HepG2 (cell line): ENCODE measurements around the gene WSCD1. TPM values are rescaled to one million over a fixed set of nuclear protein-coding genes. Genes with fewer than 3 reads are reported as not detected.
A peak's percentile ranks its signal among the peaks of the same experiment; 100 is the strongest.

Experiments used
- ATAC-seq: fragments of 200-7000 bp; cut with Tn5 transposase; 3 replicates; pipeline ENCODE4 v1.9.1; 2020; ENCODE audit warnings: mild to moderate bottlenecking, moderate library complexity
- BruUV-seq: library from RNA; stranded (reverse); fragments of 400-500 nt; replicated peaks from 2 replicates; lab custom pipeline; 2021; lab: Mats Ljungman, UMichigan
- CTCF ChIA-PET: fragments of 300-600 bp; formaldehyde crosslinking; extraction: SDS; loops from one replicate; lab custom pipeline; 2021; ENCODE audit warnings: low total read pairs, inconsistent platforms, low intra/inter-chr PET ratio; lab: Yijun Ruan, JAX
- POLR2A ChIA-PET: fragments of 350-600 bp; sonication (Branson Sonifier 250); formaldehyde crosslinking; loops from one replicate; lab custom pipeline; 2020; ENCODE audit warnings: antibody characterized with exemption, inconsistent platforms; lab: Yijun Ruan, JAX
- DNase-seq: peaks from one replicate; pipeline ENCODE4 v3.0.0-alpha.2; 2015; ENCODE audit warnings: low spot score
- FAIRE-seq: peaks from 3 replicates; lab custom pipeline; 2011; peaks lifted over from hg19 to GRCh38; lab: Jason Lieb, UNC
- H2AFZ ChIP-seq: one replicate; pipeline ENCODE4 v1.6.1; 2011; ENCODE audit warnings: low read length, inconsistent platforms
- H3K27ac ChIP-seq: fragments of 300-600 bp; 3 replicates; pipeline ENCODE4 v1.8.0; 2011; ENCODE audit warnings: mixed run types, mild to moderate bottlenecking, mixed read lengths, low read length, inconsistent platforms; ENCODE audit not compliant: insufficient read depth; ENCODE audit errors: extremely low read length
- H3K27me3 ChIP-seq, 2 experiments: fragments of 200-600 bp in 1 of 2; 2 replicates in 1 of 2; 3 replicates in 1 of 2; pipeline versions ENCODE4 v1.6.0 to v1.8.0; 2011; ENCODE audit warnings: low read length in 2 of 2, mild to moderate bottlenecking in 2 of 2, moderate library complexity in 2 of 2, inconsistent platforms in 1 of 2; ENCODE audit not compliant: insufficient read depth in 2 of 2, control insufficient read depth in 1 of 2
- H3K36me3 ChIP-seq, 2 experiments: fragments of 200-600 bp in 1 of 2; replicated peaks in 1 of 2; 2 replicates in 1 of 2; 3 replicates in 1 of 2; pipeline versions ENCODE4 v1.5.1 to v1.8.0; 2011; ENCODE audit warnings: low read length in 2 of 2, inconsistent platforms in 1 of 2; ENCODE audit not compliant: insufficient read depth in 2 of 2, control insufficient read depth in 1 of 2
- H3K4me1 ChIP-seq: 2 replicates; pipeline ENCODE4 v1.5.1; 2012; ENCODE audit warnings: low read length, inconsistent platforms; ENCODE audit not compliant: insufficient read depth
- H3K4me2 ChIP-seq: 2 replicates; pipeline ENCODE4 v1.6.0; 2011; ENCODE audit warnings: low read depth, low read length, inconsistent platforms
- H3K4me3 ChIP-seq, 3 experiments: fragments of 200-600 bp in 1 of 3; sonication (generic), shearing (Covaris generic) in 1 of 3; replicated peaks in 1 of 3; 2 replicates each; pipeline ENCODE4 v1.5.1; 2011 to 2016; ENCODE audit warnings: low read length in 3 of 3, inconsistent platforms in 2 of 3, low read depth in 2 of 3, mild to moderate bottlenecking in 2 of 3, control low read depth in 1 of 3, mixed read lengths in 1 of 3; ENCODE audit not compliant: insufficient read depth in 1 of 3
- H3K79me2 ChIP-seq: one replicate; pipeline ENCODE4 v1.6.1; 2011; ENCODE audit warnings: low read length, inconsistent platforms; ENCODE audit not compliant: insufficient read depth
- H3K9ac ChIP-seq: 2 replicates; pipeline ENCODE4 v1.6.0; 2011; ENCODE audit warnings: mild to moderate bottlenecking, low read depth, low read length, inconsistent platforms; ENCODE audit not compliant: insufficient read depth
- H3K9me3 ChIP-seq: 2 replicates; pipeline ENCODE4 v1.5.1; 2012; ENCODE audit warnings: mild to moderate bottlenecking, low read length
- H4K20me1 ChIP-seq: 2 replicates; pipeline ENCODE4 v1.6.0; 2011; ENCODE audit warnings: inconsistent platforms, mild to moderate bottlenecking, low read length, moderate library complexity; ENCODE audit not compliant: insufficient read depth
- AKAP8 ChIP-seq: sonication (generic); formaldehyde crosslinking; IDR thresholded peaks from 2 replicates; pipeline ENCODE4 v1.5.1; 2020; ENCODE audit warnings: mild to moderate bottlenecking, missing genetic modification reagents
- CREM ChIP-seq, 2 experiments: sonication (generic) in 1 of 2; formaldehyde crosslinking in 1 of 2; IDR thresholded peaks; 2 replicates each; pipeline versions ENCODE4 v1.4.0 to v1.6.1; 2016 to 2020; ENCODE audit warnings: antibody characterized with exemption in 1 of 2, mild to moderate bottlenecking in 1 of 2, missing genetic modification reagents in 1 of 2
- EZH2 ChIP-seq: conservative IDR thresholded peaks from 2 replicates; pipeline ENCODE4 v1.6.1; 2012; ENCODE audit warnings: mild to moderate bottlenecking, low read depth, low read length, moderate library complexity
- MAFF ChIP-seq: IDR thresholded peaks from 2 replicates; pipeline ENCODE4 v1.6.1; 2011; ENCODE audit warnings: low read depth, low read length, improper control_type of control experiment
- NFRKB ChIP-seq: fragments of 450-650 bp; IDR thresholded peaks from 2 replicates; pipeline ENCODE4 v1.6.1; 2017
- NKX3-1 ChIP-seq: sonication (generic); formaldehyde crosslinking; IDR thresholded peaks from 2 replicates; pipeline ENCODE4 v1.5.0; 2020; ENCODE audit warnings: missing genetic modification reagents
- PLSCR1 ChIP-seq: sonication (generic); formaldehyde crosslinking; IDR thresholded peaks from 2 replicates; pipeline ENCODE4 v1.5.0; 2020; ENCODE audit warnings: missing genetic modification reagents, mild to moderate bottlenecking, borderline replicate concordance
- TFE3 ChIP-seq: IDR thresholded peaks from 2 replicates; pipeline ENCODE4 v1.6.1; 2016
- ZNF557 ChIP-seq: sonication (generic); formaldehyde crosslinking; IDR thresholded peaks from 2 replicates; pipeline ENCODE4 v1.4.0; 2020; ENCODE audit warnings: missing genetic modification reagents
- ZSCAN22 ChIP-seq: sonication (generic); formaldehyde crosslinking; IDR thresholded peaks from 2 replicates; pipeline ENCODE4 v1.4.0; 2020; ENCODE audit warnings: mild to moderate bottlenecking, missing genetic modification reagents
- WGBS: methylation state at CpG from one replicate; pipeline ENCODE4 v1.1.6; 2017; ENCODE audit warnings: low lambda C conversion rate; 5-methylcytosine and 5-hydroxymethylcytosine counted together
- in situ Hi-C: cut with HindIII; loops from 2 replicates; pipeline ENCODE4 v1.10.0; 2017; ENCODE audit warnings: low pct_unique_long_range_greater_than_20kb; ENCODE audit not compliant: extremely low pct_ligation_motif_present
- intact Hi-C: fragments of 100-400 bp; cut with micrococcal nuclease; formaldehyde crosslinking; loops from one replicate; pipeline ENCODE4 v1.10.0; 2022; ENCODE audit not compliant: unreplicated experiment
- polyA plus RNA-seq, 8 experiments: library from polyadenylated mRNA; depleted of rRNA in 3 of 8; stranded (reverse) in 7 of 8; unstranded in 1 of 8; fragments of >200 nt; fragmentation: Illumina TruSeq in 4 of 8; extraction: Trizol in 4 of 8; gene quantifications; 2 replicates each; pipeline versions ENCODE4 v1.2.1 to v1.2.3, GENCODE V29; 2011 to 2016; ENCODE audit warnings: low read depth in 4 of 8, missing spikeins in 1 of 8, mixed read lengths in 1 of 8; ENCODE audit not compliant: insufficient read depth in 1 of 8
- total RNA-seq, 5 experiments: library from RNA; depleted of rRNA; stranded (reverse); fragments of >200 nt; fragmentation: Illumina TruSeq; extraction: Trizol; gene quantifications; 2 replicates each; pipeline ENCODE4 v1.2.3, GENCODE V29; 2016; ENCODE audit warnings: low read depth in 1 of 5

Gene WSCD1
- total and polyA plus RNA-seq, 2 of the 13 experiments (the other 11 are each of a cell fraction or from before 2014, with no cell fraction given): 0.24 to 2.7 TPM

GRCh38 chr17:6070913-6071511, 833 bp downstream of the WSCD1 start (continued):
- TF ChIP-seq AKAP8 (CRISPR knock-in tag): no peak
- TF ChIP-seq NFRKB: no peak
- TF ChIP-seq ZSCAN22 (CRISPR knock-in tag): no peak
- no peak for TF ChIP-seq ZNF557 (CRISPR knock-in tag)
- no peak for TF ChIP-seq MAFF
- no peak for TF ChIP-seq PLSCR1 (CRISPR knock-in tag)

DNA sequence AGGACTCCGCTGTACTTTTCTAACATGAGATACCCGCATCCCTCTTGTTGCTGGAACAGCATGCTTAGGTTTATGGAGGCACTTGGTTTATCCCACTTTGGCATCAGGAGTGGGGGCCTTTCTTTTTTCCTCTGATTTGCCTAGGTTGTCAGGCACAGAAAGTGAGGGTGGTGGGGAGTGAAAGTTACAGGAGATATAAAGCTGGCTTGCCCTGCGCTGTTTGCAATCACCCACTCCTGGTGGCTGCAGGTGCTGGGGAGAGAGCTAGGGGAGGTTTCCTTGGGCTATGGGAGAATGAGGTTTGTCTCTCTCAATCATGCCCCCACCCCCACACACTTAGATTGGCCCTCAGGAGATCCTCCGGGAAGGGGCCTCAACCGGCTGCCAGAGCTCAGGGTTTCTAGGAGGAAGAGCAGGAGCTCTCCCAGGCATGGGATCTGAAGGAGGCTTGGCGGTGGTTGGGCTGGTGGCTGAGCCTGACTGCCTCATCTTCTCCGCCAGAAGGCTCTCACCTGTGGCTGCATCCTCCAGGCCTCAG, 1.4 kb downstream of the WSCD1 start:
- Histone ChIP-seq H3K27ac (no peak overlapping the region), H3K4me1 (peaks cover 15% of the 10 kb centered on the region), H3K79me2 (no peaks in the 10 kb centered on the region), H4K20me1 (no peaks in the 10 kb centered on the region), H3K4me3 (no peak overlapping the region), H3K4me2 (peak overlapping the region; percentile 69), H3K36me3 (no peaks in the 10 kb centered on the region), H2AFZ (no peak overlapping the region), H3K27me3 (peaks cover 10 to 45% of the 10 kb centered on the region in 2 experiments), H3K9me3 (no peaks in the 10 kb centered on the region), H3K9ac (no peak overlapping the region)
- no peak for DNase-seq
- ChIA-PET POLR2A (interaction anchor here (1.4 kb wide), 1 partner anchor 10 kb away, joined by 6 read pairs; no protein-coding TSS in a partner anchor), CTCF (no interaction called here)
- 54% methylated on average over 4 of the region's 7 CpGs for WGBS
- TF ChIP-seq EZH2 (0 out of 2 replicates have a peak, but pooled peaks have one; percentile 3), NKX3-1 (CRISPR knock-in tag) (no peak), CREM (IDR thresholded peaks at IDR 0.05) (no peak), CREM (CRISPR knock-in tag; IDR thresholded peaks at IDR 0.05) (no peak), TFE3 (CRISPR knock-in tag) (no peak)
- in situ Hi-C loops: no loop called here
- BruUV-seq: no TSS peak
- no peak for FAIRE-seq
- no peak for ATAC-seq
- intact Hi-C loops: no loop called here
